Measurements from ENCODE around the gene C1QTNF8. TPM values are rescaled to one million over a fixed set of nuclear protein-coding genes. Genes with fewer than 3 reads are reported as not detected.

The C1QTNF8 gene, protein sequence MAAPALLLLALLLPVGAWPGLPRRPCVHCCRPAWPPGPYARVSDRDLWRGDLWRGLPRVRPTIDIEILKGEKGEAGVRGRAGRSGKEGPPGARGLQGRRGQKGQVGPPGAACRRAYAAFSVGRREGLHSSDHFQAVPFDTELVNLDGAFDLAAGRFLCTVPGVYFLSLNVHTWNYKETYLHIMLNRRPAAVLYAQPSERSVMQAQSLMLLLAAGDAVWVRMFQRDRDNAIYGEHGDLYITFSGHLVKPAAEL
- total RNA-seq, result not detected
- polyA plus RNA-seq, result not detected

DNA sequence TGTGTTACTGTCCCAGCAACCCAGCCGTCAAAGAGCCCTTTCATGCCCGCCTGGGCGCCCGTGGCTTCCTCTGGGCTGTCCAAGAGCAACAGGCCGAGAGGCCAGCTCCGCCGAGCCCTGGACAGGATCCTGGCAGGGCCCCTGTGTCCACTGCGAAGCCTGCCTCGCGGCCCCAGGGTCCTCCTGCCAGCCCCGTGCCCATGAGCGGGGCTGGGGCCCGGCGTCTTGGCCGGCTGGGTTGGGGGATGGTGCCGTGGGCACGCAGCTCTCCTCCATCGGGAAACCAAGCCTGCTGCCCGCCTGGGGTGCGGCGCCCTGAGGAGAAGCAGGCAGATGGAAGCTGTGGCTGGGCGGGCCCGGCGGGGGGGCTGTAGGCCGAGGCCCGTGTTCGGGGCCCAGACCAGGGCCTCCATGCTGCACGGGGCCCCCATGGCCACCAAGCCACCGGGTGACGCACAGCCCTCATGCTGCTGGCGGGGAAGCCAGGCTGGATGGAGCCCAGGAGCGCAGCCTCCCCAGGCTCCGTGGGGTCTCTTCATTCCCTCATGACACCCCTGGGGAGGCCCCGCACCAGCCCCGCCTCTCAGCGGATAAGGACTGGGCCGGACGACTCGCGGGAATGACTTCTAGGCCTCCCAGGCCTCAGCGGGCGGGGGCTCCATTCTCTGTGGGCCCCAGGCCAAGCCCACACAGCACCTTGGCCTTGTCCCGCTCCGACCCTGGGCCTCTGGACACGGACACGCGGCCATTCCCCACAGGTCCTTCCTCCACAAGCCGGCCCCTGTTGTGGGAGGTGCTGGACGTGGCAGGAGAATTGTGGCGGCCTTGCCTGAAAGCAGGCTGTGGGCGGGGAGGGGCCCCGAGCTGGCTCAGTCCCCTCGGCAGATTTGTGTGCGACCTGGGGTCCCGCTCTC lies at the start of gene C1QTNF8:
Gene C1QTNF8, minus strand, starts transcription at position 76 of the 914 bp plus-strand sequence. CDS start 1,322 bp downstream, outside the sequence.
- WGBS, result 75% methylated on average over 55 of the region's 55 CpGs
- H3K4me3 ChIP-seq (ENCODE audit: low read depth in 1 of 3, low read length in 3 of 3), result no peak within 1 kb of the TSS

More for the DNA sequence above, at the start of gene C1QTNF8:
- H3K27ac ChIP-seq (ENCODE audit: low read depth in 1 of 2, low read length in 2 of 2), result no peak within 1 kb of the TSS
- no peaks in the 10 kb centered on the region for H3K27me3 ChIP-seq (ENCODE audit: control insufficient read depth in 4 of 4, insufficient read depth in 4 of 4, low read length in 3 of 4)
- no peak within 1 kb of the TSS for H3K9ac ChIP-seq (ENCODE audit: low read depth in 1 of 2, low read length in 2 of 2)
- no peak for DNase-seq (ENCODE audit: low spot score)
- no peaks in the 10 kb centered on the region for H3K4me1 ChIP-seq (ENCODE audit: control insufficient read depth in 4 of 4, insufficient read depth in 4 of 4, low read length in 3 of 4)
- H3K36me3 ChIP-seq (ENCODE audit: control insufficient read depth in 4 of 4, insufficient read depth in 3 of 4, low read depth in 1 of 4, low read length in 3 of 4), result no peaks in the 10 kb centered on the region
- TF ChIP-seq HNF4A (conservative IDR thresholded peaks at IDR 0.05), result no peak
- TF ChIP-seq RAD21 (IDR thresholded peaks at IDR 0.05), result no peak
- TF ChIP-seq, protein P1, sequence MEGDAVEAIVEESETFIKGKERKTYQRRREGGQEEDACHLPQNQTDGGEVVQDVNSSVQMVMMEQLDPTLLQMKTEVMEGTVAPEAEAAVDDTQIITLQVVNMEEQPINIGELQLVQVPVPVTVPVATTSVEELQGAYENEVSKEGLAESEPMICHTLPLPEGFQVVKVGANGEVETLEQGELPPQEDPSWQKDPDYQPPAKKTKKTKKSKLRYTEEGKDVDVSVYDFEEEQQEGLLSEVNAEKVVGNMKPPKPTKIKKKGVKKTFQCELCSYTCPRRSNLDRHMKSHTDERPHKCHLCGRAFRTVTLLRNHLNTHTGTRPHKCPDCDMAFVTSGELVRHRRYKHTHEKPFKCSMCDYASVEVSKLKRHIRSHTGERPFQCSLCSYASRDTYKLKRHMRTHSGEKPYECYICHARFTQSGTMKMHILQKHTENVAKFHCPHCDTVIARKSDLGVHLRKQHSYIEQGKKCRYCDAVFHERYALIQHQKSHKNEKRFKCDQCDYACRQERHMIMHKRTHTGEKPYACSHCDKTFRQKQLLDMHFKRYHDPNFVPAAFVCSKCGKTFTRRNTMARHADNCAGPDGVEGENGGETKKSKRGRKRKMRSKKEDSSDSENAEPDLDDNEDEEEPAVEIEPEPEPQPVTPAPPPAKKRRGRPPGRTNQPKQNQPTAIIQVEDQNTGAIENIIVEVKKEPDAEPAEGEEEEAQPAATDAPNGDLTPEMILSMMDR (IDR thresholded peaks at IDR 0.05; ENCODE audit: low read depth, low read length, missing input control), result no peak
- TF ChIP-seq SP1 (IDR thresholded peaks at IDR 0.05), result no peak
- TF ChIP-seq, protein P2, sequence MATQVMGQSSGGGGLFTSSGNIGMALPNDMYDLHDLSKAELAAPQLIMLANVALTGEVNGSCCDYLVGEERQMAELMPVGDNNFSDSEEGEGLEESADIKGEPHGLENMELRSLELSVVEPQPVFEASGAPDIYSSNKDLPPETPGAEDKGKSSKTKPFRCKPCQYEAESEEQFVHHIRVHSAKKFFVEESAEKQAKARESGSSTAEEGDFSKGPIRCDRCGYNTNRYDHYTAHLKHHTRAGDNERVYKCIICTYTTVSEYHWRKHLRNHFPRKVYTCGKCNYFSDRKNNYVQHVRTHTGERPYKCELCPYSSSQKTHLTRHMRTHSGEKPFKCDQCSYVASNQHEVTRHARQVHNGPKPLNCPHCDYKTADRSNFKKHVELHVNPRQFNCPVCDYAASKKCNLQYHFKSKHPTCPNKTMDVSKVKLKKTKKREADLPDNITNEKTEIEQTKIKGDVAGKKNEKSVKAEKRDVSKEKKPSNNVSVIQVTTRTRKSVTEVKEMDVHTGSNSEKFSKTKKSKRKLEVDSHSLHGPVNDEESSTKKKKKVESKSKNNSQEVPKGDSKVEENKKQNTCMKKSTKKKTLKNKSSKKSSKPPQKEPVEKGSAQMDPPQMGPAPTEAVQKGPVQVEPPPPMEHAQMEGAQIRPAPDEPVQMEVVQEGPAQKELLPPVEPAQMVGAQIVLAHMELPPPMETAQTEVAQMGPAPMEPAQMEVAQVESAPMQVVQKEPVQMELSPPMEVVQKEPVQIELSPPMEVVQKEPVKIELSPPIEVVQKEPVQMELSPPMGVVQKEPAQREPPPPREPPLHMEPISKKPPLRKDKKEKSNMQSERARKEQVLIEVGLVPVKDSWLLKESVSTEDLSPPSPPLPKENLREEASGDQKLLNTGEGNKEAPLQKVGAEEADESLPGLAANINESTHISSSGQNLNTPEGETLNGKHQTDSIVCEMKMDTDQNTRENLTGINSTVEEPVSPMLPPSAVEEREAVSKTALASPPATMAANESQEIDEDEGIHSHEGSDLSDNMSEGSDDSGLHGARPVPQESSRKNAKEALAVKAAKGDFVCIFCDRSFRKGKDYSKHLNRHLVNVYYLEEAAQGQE (IDR thresholded peaks at IDR 0.05), result no peak
- TF ChIP-seq EGR1 (IDR thresholded peaks at IDR 0.05; ENCODE audit: low read depth in 2 of 2), result no peak
- TF ChIP-seq FOXA2 (IDR thresholded peaks at IDR 0.05), result no peak
- no peak for TF ChIP-seq HNF4G (IDR thresholded peaks at IDR 0.05)
- TF ChIP-seq, protein P3, sequence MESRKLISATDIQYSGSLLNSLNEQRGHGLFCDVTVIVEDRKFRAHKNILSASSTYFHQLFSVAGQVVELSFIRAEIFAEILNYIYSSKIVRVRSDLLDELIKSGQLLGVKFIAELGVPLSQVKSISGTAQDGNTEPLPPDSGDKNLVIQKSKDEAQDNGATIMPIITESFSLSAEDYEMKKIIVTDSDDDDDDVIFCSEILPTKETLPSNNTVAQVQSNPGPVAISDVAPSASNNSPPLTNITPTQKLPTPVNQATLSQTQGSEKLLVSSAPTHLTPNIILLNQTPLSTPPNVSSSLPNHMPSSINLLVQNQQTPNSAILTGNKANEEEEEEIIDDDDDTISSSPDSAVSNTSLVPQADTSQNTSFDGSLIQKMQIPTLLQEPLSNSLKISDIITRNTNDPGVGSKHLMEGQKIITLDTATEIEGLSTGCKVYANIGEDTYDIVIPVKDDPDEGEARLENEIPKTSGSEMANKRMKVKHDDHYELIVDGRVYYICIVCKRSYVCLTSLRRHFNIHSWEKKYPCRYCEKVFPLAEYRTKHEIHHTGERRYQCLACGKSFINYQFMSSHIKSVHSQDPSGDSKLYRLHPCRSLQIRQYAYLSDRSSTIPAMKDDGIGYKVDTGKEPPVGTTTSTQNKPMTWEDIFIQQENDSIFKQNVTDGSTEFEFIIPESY (IDR thresholded peaks at IDR 0.05), result no peak
- TF ChIP-seq FOXA1 (IDR thresholded peaks at IDR 0.05), result no peak
- TF ChIP-seq RXRA (IDR thresholded peaks at IDR 0.05), result no peak
- TF ChIP-seq JUND (IDR thresholded peaks at IDR 0.05), result no peak
- H3K9me3 ChIP-seq (ENCODE audit: control insufficient read depth in 4 of 4, low read length in 3 of 4), result no peaks in the 10 kb centered on the region

Data from liver (tissue), 9 donors.